ENCODE results near the gene AS3MT.

GRCh38 chr10:102946992-102947391 lies 77.7 kb downstream of the AS3MT start:
- TF ChIP-seq CTCF (IDR thresholded peaks at IDR 0.05; ENCODE audit: low read length) (no peak), EZH2 (optimal IDR thresholded peaks at IDR 0.05; ENCODE audit: low read depth, low read length) (no peak)

Measured in MM.1S (cell line).